ENCODE data around the gene FCF1.

The FCF1 gene

GRCh38 chr14:74771399-74771798 lies 58.5 kb downstream of the FCF1 start:
- no peak for DNase-seq

DNA sequence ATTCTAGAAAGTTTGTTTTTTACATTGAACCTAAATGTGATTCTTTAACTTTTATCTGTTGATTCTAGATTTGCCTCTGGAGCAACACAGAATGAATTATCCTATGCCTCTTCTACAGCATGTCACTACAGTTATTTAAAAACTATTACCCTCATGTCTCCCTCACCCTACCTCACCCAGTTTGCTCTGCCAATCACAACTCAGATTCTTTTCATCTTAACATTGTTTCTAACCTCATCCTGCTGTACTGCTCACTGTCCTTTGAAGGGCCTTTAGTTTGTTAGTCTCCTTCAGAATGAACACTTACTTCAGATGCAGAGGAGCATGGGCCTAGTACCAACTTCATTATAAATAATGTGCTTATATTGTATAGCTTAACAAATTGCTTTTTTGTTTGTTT lies 71.7 kb downstream of the FCF1 start:
- no peak for DNase-seq

GRCh38 chr14:74785056-74785613 lies 72.2 kb downstream of the FCF1 start:
- DNase-seq, result no peak

GRCh38 chr14:74786796-74787315 lies 73.9 kb downstream of the FCF1 start:
- DNase-seq, result no peak
